GM19468 (cell line): ENCODE results near the gene PRR20B.
"Not testable (repeated sequence)": the region's sequence is repeated elsewhere in the genome, so short reads cannot be mapped to it uniquely, and the experiment has no call there.

Experiments
- ATAC-seq: cut with Tn5 transposase; IDR thresholded peaks from one replicate; pipeline ENCODE4 v1.9.1; 2021; ENCODE audit warnings: mild to moderate bottlenecking, moderate library complexity, moderate number of reproducible peaks; ENCODE audit not compliant: unreplicated experiment; ENCODE audit errors: extremely low read depth

Gene PRR20B

GRCh38 chr13:57147188-57147587 lies at the start of gene PRR20B:
Gene PRR20B (plus strand): TSS chr13:57147488. CDS start chr13:57147875, 387 bp downstream.
- not testable (repeated sequence) for ATAC-seq

GRCh38 chr13:57114945-57115344 lies 32.3 kb upstream of the PRR20B start:
- no peak for ATAC-seq

DNA sequence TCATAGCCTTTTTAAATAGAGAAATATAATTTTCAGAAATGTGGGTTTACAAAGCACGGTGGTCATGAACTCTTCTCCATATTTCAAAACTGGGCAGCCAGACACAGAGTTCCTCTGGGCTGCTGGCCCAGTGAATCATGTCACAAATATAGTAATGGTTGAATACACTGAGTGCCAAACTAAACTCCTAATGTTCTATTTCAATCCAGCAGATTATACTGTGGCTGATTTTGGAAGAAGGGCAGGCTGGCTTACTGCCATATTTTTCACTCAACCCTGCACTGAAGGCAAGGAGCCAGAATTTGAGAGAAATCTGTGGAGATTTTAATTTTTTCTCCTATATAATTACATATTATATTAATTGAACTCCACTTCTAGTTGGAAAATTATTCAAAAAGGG lies 23.6 kb upstream of the PRR20B start:
- no peak for ATAC-seq

- ATAC-seq, result no peak
Measured at GRCh38 chr13:57128909-57129308, 18.4 kb upstream of the PRR20B start.

GRCh38 chr13:57136093-57136492 lies 11.2 kb upstream of the PRR20B start:
- ATAC-seq, result no peak

GRCh38 chr13:57137585-57137984 lies 9.7 kb upstream of the PRR20B start:
- ATAC-seq, result no peak

DNA sequence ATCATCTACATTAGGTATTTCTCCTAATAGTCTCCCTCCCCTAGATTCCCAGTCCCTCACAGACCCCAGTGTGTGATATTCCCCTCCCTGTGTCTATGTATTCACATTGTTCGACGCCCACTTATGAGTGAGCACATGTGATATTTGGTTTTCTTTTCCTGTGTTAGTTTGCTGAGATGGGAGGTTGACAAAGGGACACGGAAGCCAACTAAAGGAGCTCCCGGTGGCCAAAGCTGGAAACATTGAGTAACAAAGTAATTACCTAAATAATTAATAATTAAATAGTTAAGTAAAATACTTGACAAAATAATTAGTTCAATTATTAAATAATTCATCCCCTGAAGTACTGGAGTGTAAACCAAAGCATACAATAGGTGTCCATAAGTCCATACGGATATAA lies 8.3 kb upstream of the PRR20B start:
- no peak for ATAC-seq

DNA sequence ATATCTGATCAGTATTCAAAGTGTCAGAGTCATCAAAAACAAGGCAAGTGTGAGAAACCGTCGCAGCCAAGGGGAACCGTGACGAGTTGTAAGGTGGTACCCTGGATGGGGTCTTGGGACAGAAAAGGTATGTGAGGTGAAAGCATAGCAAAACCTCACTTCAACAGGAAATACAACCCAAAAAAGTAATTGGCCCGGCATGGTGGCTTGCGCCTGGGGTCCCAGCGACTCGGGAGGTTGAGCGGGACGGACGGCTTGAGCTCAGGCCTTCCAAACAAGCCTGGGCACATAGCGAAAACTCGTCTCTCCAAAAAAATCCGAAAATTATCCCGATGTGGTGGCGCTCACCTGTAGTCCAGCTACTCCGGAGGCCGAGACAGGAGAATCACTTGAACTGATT lies 7.5 kb upstream of the PRR20B start:
- ATAC-seq, result not testable (repeated sequence)

- not testable (repeated sequence) for ATAC-seq
Measured at GRCh38 chr13:57140235-57140968, 6.9 kb upstream of the PRR20B start, which contains the start of gene PRR20A. Gene PRR20A (plus strand): TSS chr13:57140918. CDS start chr13:57141305, 387 bp downstream.

DNA sequence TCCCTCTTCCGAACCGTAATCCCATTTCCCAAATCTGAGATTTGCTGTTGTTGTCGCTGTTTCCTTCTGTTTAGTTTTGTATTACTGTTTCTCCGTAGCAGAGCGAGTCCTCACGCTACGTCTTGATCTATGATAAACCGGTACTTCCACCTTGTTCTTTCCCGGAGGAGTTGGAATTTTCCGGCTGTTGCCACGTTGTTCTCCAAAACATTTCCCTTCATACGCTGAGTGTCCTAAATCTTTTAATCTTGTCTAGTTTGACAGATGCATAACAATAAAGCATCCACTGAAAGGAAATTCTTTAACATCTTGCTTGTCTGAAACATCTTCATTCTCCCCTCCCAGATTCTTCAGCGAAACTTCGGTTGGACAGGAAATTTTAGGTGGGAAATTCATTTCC lies 818 bp downstream of the PRR20B start:
- ATAC-seq, result not testable (repeated sequence)

- not testable (repeated sequence) for ATAC-seq
Measured at GRCh38 chr13:57153761-57154160, 6.5 kb downstream of the PRR20B start, which contains the start of gene PRR20C. Gene PRR20C (plus strand): TSS chr13:57154061. CDS start chr13:57154448, 387 bp downstream.

GRCh38 chr13:57160332-57160731 lies 13.0 kb downstream of the PRR20B start, which contains the start of gene PRR20D:
Gene PRR20D (plus strand): TSS chr13:57160632. CDS start chr13:57161019, 387 bp downstream.
- ATAC-seq, result not testable (repeated sequence)

DNA sequence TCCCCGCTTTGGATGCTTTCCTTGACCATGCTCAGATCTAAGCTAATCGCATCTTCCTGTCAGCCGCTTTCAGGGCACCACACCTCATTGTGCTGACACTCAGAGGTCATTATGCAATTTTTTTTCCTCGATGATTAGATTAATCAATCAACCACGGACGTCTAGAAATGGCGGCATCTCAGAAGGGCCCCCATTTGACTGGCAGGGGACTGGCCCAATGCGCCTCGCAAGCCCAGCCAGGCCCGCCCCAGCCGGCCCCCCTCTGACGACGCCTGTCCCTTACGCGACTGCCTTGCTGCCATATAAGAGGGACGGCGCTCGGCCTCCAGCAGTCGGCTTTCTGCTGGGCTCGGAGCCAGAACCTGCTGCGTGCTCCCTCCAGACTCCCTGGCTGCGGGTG lies 19.6 kb downstream of the PRR20B start, which contains the start of gene PRR20E:
PRR20E (plus strand) TSS at position 301 of the 400 bp plus-strand sequence. CDS start 387 bp downstream, outside the sequence.
- not testable (repeated sequence) for ATAC-seq

DNA sequence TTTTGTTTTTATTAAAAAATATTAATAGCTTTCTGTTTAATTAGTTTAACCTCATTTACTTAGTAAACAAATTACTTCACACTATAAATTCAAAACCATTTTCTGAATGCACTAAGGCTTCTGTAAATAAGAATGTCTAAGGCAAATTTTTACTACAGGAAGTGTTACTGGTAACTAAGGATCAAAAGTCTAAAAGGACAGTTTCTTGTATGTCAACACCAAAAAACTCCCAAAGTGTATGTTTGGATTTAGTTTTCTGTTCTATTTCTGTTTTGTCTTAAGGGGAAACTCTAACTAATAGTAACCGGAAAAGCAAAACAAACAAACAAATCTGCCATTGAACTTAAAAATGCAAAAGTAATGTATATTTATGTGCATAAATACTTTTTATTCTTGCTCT lies 44.4 kb downstream of the PRR20B start:
- no peak for ATAC-seq
